ENCODE measurements around the gene AGBL4.
A peak's percentile ranks its signal among the peaks of the same experiment; 100 is the strongest.

The AGBL4 gene

GRCh38 chr1:48808496-48808895 is 1215.3 kb downstream of the AGBL4 start:
- no peaks in the 10 kb centered on the region for H3K36me3 ChIP-seq
- no peaks in the 10 kb centered on the region for H3K9me3 ChIP-seq
- peaks cover 0 to 23% (median 15%) of the 10 kb centered on the region in 4 donors for H3K4me1 ChIP-seq
- H3K27me3 ChIP-seq, result no peaks in the 10 kb centered on the region
- TF ChIP-seq CTCF (IDR thresholded peaks at IDR 0.05), result no peak
- DNase-seq, result peak in 1 of 2 donors; percentile 60
- peak overlapping the region; percentile 2 to 44 for H3K27ac ChIP-seq
- intact Hi-C loops (cut with DNase I; ENCODE audit: low total_unique reads), result no loop called here
- no peak overlapping the region for H3K4me3 ChIP-seq

- DNase-seq, result peak in 1 of 2 donors; percentile 22
- intact Hi-C loops (cut with DNase I; ENCODE audit: low total_unique reads), result no loop called here
- Histone ChIP-seq H3K36me3 (no peaks in the 10 kb centered on the region), H3K4me1 (peaks cover 0 to 23% (median 15%) of the 10 kb centered on the region in 4 donors), H3K9me3 (no peaks in the 10 kb centered on the region), H3K27me3 (no peaks in the 10 kb centered on the region), H3K4me3 (no peak overlapping the region), H3K27ac (peak overlapping the region; percentile 2 to 44)
- no peak for TF ChIP-seq CTCF (IDR thresholded peaks at IDR 0.05)
These were observed 1216.0 kb downstream of the AGBL4 start for GRCh38 chr1:48807554-48808260.

GRCh38 chr1:48803474-48803873 is 1220.3 kb downstream of the AGBL4 start:
- no peak overlapping the region for H3K27ac ChIP-seq
- intact Hi-C loops (cut with DNase I; ENCODE audit: low total_unique reads), result no loop called here
- no peak for TF ChIP-seq CTCF (IDR thresholded peaks at IDR 0.05)

GRCh38 chr1:48794816-48795215 is 1228.9 kb downstream of the AGBL4 start:
- H3K27ac ChIP-seq, result no peak overlapping the region

More at GRCh38 chr1:48803474-48803873, 1220.3 kb downstream of the AGBL4 start:
- peaks cover 0 to 12% (median 7%) of the 10 kb centered on the region in 4 donors for H3K4me1 ChIP-seq
- no peak overlapping the region for H3K4me3 ChIP-seq
- H3K36me3 ChIP-seq, result no peaks in the 10 kb centered on the region
- peaks cover 0 to 3% of the 10 kb centered on the region in 2 donors for H3K27me3 ChIP-seq
- DNase-seq, result no peak
- H3K9me3 ChIP-seq, result no peaks in the 10 kb centered on the region

GRCh38 chr1:48793863-48794262 is 1229.9 kb downstream of the AGBL4 start:
- no peaks in the 10 kb centered on the region for H3K9me3 ChIP-seq
- H3K4me3 ChIP-seq, result no peak overlapping the region
- intact Hi-C loops (cut with DNase I; ENCODE audit: low total_unique reads), result no loop called here
- H3K27me3 ChIP-seq, result no peaks in the 10 kb centered on the region
- no peak overlapping the region for H3K27ac ChIP-seq
- peaks cover 0 to 10% (median 7%) of the 10 kb centered on the region in 4 donors for H3K4me1 ChIP-seq
- DNase-seq, result no peak
- no peak for TF ChIP-seq CTCF (IDR thresholded peaks at IDR 0.05)
- H3K36me3 ChIP-seq, result no peaks in the 10 kb centered on the region

More at GRCh38 chr1:48794816-48795215, 1228.9 kb downstream of the AGBL4 start:
- Histone ChIP-seq H3K4me3 (no peak overlapping the region), H3K4me1 (peaks cover 0 to 4% (median 2%) of the 10 kb centered on the region in 4 donors), H3K36me3 (no peaks in the 10 kb centered on the region), H3K9me3 (no peaks in the 10 kb centered on the region), H3K27me3 (no peaks in the 10 kb centered on the region)
- intact Hi-C loops (cut with DNase I; ENCODE audit: low total_unique reads), result no loop called here
- DNase-seq, result no peak
- no peak for TF ChIP-seq CTCF (IDR thresholded peaks at IDR 0.05)
